K562 (cell line): ENCODE results near the gene PCED1B. TPM values are rescaled to one million over a fixed set of nuclear protein-coding genes. Genes with fewer than 3 reads are reported as not detected.

Experiments used
- ARID1B ChIP-seq: fragments of 450-650 bp; IDR thresholded peaks from 2 replicates; pipeline ENCODE4 v1.6.1; 2016; ENCODE audit warnings: antibody characterized with exemption, mild to moderate bottlenecking, inconsistent platforms
- CBFB ChIP-seq: sonication (generic); formaldehyde crosslinking; IDR thresholded peaks from 2 replicates; pipeline ENCODE4 v1.4.0; 2020; ENCODE audit warnings: mild to moderate bottlenecking, missing genetic modification reagents
- CCNT2 ChIP-seq: IDR thresholded peaks from 2 replicates; pipeline ENCODE4 v1.6.1; 2011; ENCODE audit warnings: borderline replicate concordance, low read depth, mild to moderate bottlenecking, moderate library complexity, mixed read lengths, low read length; ENCODE audit not compliant: insufficient read length; ENCODE audit errors: extremely low read depth
- CEBPG ChIP-seq, 3 experiments: fragments of 200-800 bp in 1 of 3; sonication (Bioruptor generic) in 1 of 3; sonication (generic) in 1 of 3; formaldehyde crosslinking in 1 of 3; IDR thresholded peaks in 2 of 3; conservative IDR thresholded peaks in 1 of 3; 2 replicates each; pipeline versions ENCODE4 v1.6.1 to v1.8.0; 2016 to 2022; ENCODE audit warnings: missing compliant biosample characterization in 2 of 3, missing genetic modification characterization in 2 of 3, mild to moderate bottlenecking in 1 of 3, missing genetic modification reagents in 1 of 3
- CREBBP ChIP-seq: IDR thresholded peaks from one replicate; pipeline ENCODE4 v1.6.1; 2012; ENCODE audit warnings: low read depth, mild to moderate bottlenecking, control low read depth, inconsistent platforms, low read length
- ELF4 ChIP-seq: fragments of 450-650 bp; formaldehyde crosslinking; IDR thresholded peaks from 2 replicates; pipeline ENCODE4 v1.4.0; 2022; ENCODE audit warnings: missing genetic modification characterization
- NFE2L1 ChIP-seq: fragments of 450-650 bp; IDR thresholded peaks from 2 replicates; pipeline ENCODE4 v1.6.1; 2016; ENCODE audit warnings: missing genetic modification characterization, low read depth, mild to moderate bottlenecking, missing compliant biosample characterization, moderate library complexity, borderline replicate concordance
- SMC3 ChIP-seq: conservative IDR thresholded peaks from 2 replicates; pipeline ENCODE4 v1.6.1; 2011; ENCODE audit warnings: low read depth, low read length, improper control_type of control experiment; ENCODE audit not compliant: insufficient read depth
- ZNF274 ChIP-seq: IDR thresholded peaks from 2 replicates; pipeline ENCODE4 v1.6.1; 2011; ENCODE audit warnings: low read depth, mild to moderate bottlenecking, low read length, moderate library complexity, borderline replicate concordance
- polyA plus RNA-seq, 8 experiments: library from polyadenylated mRNA; depleted of rRNA in 4 of 8; stranded (reverse) in 5 of 8; unstranded in 3 of 8; fragments of >200 nt; fragmentation: Nextera tagmentation in 2 of 8; fragmentation: Illumina TruSeq in 1 of 8; extraction: Ambion mirVana in 2 of 8; extraction: Trizol in 1 of 8; gene quantifications; 2 replicates each; pipeline versions ENCODE4 v1.2.1 to v1.2.3, GENCODE V29; 2011 to 2014; ENCODE audit warnings: inconsistent platforms in 1 of 8, missing spikeins in 1 of 8
- total RNA-seq, 7 experiments: library from RNA; depleted of rRNA in 6 of 7; stranded (reverse); fragments of >200 nt in 6 of 7; fragmentation: Illumina TruSeq in 2 of 7; extraction: Trizol in 2 of 7; gene quantifications; 2 replicates each; pipeline versions ENCODE4 v1.2.1 to v1.2.3, GENCODE V29; 2011 to 2021; ENCODE audit warnings: low replicate concordance in 1 of 7
- TF ChIP-seq, protein P1 (sequence below): fragments of 450-650 bp; formaldehyde crosslinking; conservative IDR thresholded peaks from 2 replicates; pipeline ENCODE4 v1.4.0; 2022; ENCODE audit warnings: mild to moderate bottlenecking, missing genetic modification characterization
- TF ChIP-seq, protein P2 (sequence below): sonication (generic); formaldehyde crosslinking; IDR thresholded peaks from 2 replicates; pipeline ENCODE4 v1.8.0; 2022; ENCODE audit warnings: mild to moderate bottlenecking, missing genetic modification reagents
- TF ChIP-seq, protein P3 (sequence below): fragments of 450-650 bp; formaldehyde crosslinking; IDR thresholded peaks from 2 replicates; pipeline ENCODE4 v1.4.0; 2022; ENCODE audit warnings: missing genetic modification characterization
- TF ChIP-seq, protein P4 (sequence below): sonication (generic); IDR thresholded peaks from 2 replicates; pipeline ENCODE4 v1.6.1; 2016
- TF ChIP-seq, protein P5 (sequence below): fragments of 250-450 bp; sonication (Bioruptor Pico); IDR thresholded peaks from 2 replicates; pipeline ENCODE4 v1.4.0; 2020; ENCODE audit warnings: mild to moderate bottlenecking, moderate library complexity, borderline replicate concordance

The PCED1B gene
- total and polyA plus RNA-seq, 9 of the 15 experiments (the other 6 are each of a cell fraction or from before 2014, with no cell fraction given): 1.2 to 9.3 (median 2.5) TPM

DNA sequence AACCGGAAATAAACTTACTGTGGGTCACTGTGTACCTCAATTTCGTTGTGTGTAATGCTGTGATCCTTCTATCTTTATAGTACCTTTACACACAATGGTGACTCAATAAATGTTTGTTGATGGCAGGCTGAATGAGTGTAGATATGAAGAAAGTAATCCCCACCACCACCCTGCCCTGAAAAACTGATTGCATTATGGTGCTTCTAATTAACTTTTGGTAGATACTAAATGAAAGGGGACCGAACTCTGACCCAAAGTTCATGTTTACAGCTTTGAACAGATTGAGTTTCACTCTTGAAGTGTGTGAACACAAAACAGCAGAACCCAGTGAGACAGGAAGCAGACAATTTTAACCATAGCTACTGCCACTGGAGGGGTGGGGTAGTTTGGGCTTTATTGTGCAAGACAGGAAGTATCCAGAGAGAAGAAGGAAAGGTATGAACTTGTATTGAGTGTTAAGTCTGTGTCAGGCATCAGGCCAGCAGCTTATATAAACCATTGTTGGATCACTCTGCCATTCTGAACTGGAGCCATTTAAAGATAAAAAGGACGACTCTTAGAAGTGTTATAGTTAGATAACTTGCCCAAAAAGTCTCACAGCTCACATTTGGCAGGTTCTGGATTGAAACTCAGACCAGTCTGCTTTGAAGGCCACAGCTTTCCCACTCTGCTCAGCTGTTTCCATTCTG, 197.3 kb downstream of the PCED1B start (continued):
- peak; percentile 72 for TF ChIP-seq ARID1B
- TF ChIP-seq ELF4 (CRISPR knock-in tag): peak; percentile 41; the same call in 1 of the 2 replicates
- TF ChIP-seq, protein P1, sequence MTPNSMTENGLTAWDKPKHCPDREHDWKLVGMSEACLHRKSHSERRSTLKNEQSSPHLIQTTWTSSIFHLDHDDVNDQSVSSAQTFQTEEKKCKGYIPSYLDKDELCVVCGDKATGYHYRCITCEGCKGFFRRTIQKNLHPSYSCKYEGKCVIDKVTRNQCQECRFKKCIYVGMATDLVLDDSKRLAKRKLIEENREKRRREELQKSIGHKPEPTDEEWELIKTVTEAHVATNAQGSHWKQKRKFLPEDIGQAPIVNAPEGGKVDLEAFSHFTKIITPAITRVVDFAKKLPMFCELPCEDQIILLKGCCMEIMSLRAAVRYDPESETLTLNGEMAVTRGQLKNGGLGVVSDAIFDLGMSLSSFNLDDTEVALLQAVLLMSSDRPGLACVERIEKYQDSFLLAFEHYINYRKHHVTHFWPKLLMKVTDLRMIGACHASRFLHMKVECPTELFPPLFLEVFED (CRISPR knock-in tag): no peak
- TF ChIP-seq CBFB (CRISPR knock-in tag): no peak
- TF ChIP-seq ZNF274: no peak
- TF ChIP-seq NFE2L1 (tag): no peak
- TF ChIP-seq, protein P2, sequence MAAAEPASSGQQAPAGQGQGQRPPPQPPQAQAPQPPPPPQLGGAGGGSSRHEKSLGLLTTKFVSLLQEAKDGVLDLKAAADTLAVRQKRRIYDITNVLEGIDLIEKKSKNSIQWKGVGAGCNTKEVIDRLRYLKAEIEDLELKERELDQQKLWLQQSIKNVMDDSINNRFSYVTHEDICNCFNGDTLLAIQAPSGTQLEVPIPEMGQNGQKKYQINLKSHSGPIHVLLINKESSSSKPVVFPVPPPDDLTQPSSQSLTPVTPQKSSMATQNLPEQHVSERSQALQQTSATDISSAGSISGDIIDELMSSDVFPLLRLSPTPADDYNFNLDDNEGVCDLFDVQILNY (CRISPR knock-in tag): no peak
- TF ChIP-seq, protein P3, sequence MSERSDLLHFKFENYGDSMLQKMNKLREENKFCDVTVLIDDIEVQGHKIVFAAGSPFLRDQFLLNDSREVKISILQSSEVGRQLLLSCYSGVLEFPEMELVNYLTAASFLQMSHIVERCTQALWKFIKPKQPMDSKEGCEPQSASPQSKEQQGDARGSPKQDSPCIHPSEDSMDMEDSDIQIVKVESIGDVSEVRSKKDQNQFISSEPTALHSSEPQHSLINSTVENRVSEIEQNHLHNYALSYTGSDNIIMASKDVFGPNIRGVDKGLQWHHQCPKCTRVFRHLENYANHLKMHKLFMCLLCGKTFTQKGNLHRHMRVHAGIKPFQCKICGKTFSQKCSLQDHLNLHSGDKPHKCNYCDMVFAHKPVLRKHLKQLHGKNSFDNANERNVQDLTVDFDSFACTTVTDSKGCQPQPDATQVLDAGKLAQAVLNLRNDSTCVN (CRISPR knock-in tag): no peak
- TF ChIP-seq, protein P4, sequence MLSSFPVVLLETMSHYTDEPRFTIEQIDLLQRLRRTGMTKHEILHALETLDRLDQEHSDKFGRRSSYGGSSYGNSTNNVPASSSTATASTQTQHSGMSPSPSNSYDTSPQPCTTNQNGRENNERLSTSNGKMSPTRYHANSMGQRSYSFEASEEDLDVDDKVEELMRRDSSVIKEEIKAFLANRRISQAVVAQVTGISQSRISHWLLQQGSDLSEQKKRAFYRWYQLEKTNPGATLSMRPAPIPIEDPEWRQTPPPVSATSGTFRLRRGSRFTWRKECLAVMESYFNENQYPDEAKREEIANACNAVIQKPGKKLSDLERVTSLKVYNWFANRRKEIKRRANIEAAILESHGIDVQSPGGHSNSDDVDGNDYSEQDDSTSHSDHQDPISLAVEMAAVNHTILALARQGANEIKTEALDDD: peak; percentile 74
- no peak for TF ChIP-seq SMC3
- TF ChIP-seq, protein P5, sequence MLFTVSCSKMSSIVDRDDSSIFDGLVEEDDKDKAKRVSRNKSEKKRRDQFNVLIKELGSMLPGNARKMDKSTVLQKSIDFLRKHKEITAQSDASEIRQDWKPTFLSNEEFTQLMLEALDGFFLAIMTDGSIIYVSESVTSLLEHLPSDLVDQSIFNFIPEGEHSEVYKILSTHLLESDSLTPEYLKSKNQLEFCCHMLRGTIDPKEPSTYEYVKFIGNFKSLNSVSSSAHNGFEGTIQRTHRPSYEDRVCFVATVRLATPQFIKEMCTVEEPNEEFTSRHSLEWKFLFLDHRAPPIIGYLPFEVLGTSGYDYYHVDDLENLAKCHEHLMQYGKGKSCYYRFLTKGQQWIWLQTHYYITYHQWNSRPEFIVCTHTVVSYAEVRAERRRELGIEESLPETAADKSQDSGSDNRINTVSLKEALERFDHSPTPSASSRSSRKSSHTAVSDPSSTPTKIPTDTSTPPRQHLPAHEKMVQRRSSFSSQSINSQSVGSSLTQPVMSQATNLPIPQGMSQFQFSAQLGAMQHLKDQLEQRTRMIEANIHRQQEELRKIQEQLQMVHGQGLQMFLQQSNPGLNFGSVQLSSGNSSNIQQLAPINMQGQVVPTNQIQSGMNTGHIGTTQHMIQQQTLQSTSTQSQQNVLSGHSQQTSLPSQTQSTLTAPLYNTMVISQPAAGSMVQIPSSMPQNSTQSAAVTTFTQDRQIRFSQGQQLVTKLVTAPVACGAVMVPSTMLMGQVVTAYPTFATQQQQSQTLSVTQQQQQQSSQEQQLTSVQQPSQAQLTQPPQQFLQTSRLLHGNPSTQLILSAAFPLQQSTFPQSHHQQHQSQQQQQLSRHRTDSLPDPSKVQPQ (CRISPR knock-in tag): no peak
- TF ChIP-seq CREBBP: no peak
- no peak for TF ChIP-seq CCNT2
- TF ChIP-seq CEBPG (CRISPR knock-in tag; IDR thresholded peaks at IDR 0.05): peak; percentile 64
- peak; percentile 95 to 96 for TF ChIP-seq CEBPG (tag; conservative IDR thresholded peaks at IDR 0.05 in 1 of 2, IDR thresholded peaks at IDR 0.05 in 1 of 2)
